Activated CD4-positive, alpha-beta T cell treated with anti-CD3 and anti-CD28 coated beads for 1 hour (primary cell): Measurements from ENCODE around the gene MGMT.

ENCODE experiments used
- DNase-seq: peaks from one replicate; pipeline ENCODE4 v3.0.0-alpha.2; 2020

The MGMT gene

DNA sequence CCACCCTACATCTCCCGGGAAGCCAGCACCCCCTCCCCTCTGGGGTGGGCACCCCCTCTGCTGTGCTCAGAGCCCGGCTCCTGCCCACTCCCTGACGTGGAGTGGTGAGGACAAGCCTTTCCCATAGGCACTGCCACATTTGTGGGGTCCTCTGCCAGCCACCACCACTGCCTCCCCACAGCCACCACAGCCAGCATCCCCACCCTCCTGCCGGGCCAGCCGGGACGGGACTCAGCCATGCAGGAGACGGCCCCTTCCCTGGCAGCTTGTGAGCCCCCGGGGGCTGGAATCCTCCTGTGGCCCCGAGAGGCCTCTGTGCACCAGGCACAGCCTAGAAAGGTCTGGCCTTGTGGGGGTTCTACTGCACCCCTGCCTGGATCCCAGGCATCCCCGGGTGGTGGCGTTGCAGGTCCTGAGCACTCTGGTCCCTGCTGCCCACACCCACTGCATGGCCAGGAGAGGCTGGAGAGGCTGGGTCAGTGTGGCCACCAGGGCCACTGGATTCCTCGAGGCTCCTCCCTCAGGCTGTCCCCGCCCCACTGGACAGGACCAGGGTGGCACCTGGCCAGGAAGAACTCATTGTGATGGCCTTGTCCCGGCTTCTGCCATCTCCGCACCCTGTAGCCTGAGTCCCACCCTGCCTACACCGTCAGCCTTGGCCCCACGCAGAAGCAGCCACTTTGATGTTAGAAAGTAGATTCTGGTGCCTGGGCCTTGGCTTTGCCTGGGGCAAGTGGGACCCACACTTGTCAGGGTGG, 349.0 kb downstream of the MGMT start:
- DNase-seq = no peak

DNA sequence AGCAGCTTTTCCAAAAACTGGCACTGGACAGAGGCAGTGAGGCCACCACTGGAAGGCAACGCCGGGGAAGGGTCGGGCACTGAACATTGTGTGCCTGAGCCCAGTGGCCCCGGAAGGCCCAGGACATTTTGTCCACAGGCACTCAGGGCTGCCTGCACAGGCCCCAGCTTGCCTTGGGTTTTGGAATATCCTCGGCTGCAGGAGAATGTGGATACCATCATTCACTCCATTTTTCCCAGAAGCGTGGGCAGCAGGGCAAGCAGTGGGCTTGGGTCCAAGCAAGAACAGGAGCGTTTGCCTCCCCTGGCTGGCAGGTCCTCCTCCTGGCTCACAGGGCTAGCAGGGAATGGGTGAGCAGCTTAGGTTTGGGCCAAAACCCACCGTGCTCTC, 349.6 kb downstream of the MGMT start:
- no peak for DNase-seq
